ENCODE data around the gene PROM1.

The PROM1 gene

DNA sequence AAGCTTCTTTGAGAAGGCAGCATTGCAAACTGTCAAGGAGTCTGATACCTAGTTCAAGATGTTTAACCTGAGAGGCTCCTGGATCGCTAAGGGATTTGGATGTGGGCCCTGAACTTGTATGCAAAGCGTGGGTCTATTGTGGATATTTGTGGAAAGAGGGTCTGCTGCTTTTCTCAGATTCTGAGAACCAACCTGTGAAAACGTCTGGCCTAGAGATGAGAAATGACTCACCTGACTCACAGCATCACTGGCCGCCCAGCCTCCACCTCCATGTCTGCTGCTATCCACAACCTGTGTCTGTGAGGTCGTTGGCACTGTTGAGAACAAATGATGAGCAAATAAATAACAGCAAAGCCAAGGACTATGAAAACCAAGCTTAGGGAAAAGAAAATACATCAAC, 33.3 kb upstream of the PROM1 start:
- Histone ChIP-seq H3K9me3 (ENCODE audit: control insufficient read depth, insufficient read depth, low read depth, low read length) (no peaks in the 10 kb centered on the region), H3K27ac (ENCODE audit: extremely low read depth, low read depth, low read length) (no peak overlapping the region), H3K4me1 (ENCODE audit: control insufficient read depth, insufficient read depth, low read length) (no peaks in the 10 kb centered on the region), H3K36me3 (ENCODE audit: control insufficient read depth in 2 of 2, insufficient read depth in 1 of 2, low read length in 2 of 2) (no peaks in the 10 kb centered on the region), H3K4me3 (ENCODE audit: low read depth, low read length) (no peak overlapping the region)
- POLR2A ChIA-PET, result no interaction called here
- TF ChIP-seq YY2 (tag by site-specific recombination; IDR thresholded peaks at IDR 0.05) (no peak), IKZF3 (tag by site-specific recombination; IDR thresholded peaks at IDR 0.05) (no peak), ZNF423 (tag by site-specific recombination; IDR thresholded peaks at IDR 0.05) (no peak), ZNF133 (tag by site-specific recombination; IDR thresholded peaks at IDR 0.05) (no peak), ZNF324 (tag by site-specific recombination; IDR thresholded peaks at IDR 0.05) (no peak), ZNF394 (tag by site-specific recombination; IDR thresholded peaks at IDR 0.05; ENCODE audit: borderline replicate concordance) (no peak), ZNF555 (tag by site-specific recombination; conservative IDR thresholded peaks at IDR 0.05) (no peak), ZBTB7A (tag by site-specific recombination; IDR thresholded peaks at IDR 0.05; ENCODE audit: low read depth) (no peak)
- TF ChIP-seq, protein P1, sequence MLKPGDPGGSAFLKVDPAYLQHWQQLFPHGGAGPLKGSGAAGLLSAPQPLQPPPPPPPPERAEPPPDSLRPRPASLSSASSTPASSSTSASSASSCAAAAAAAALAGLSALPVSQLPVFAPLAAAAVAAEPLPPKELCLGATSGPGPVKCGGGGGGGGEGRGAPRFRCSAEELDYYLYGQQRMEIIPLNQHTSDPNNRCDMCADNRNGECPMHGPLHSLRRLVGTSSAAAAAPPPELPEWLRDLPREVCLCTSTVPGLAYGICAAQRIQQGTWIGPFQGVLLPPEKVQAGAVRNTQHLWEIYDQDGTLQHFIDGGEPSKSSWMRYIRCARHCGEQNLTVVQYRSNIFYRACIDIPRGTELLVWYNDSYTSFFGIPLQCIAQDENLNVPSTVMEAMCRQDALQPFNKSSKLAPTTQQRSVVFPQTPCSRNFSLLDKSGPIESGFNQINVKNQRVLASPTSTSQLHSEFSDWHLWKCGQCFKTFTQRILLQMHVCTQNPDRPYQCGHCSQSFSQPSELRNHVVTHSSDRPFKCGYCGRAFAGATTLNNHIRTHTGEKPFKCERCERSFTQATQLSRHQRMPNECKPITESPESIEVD (tag by site-specific recombination; IDR thresholded peaks at IDR 0.05), result no peak
- TF ChIP-seq, protein P2, sequence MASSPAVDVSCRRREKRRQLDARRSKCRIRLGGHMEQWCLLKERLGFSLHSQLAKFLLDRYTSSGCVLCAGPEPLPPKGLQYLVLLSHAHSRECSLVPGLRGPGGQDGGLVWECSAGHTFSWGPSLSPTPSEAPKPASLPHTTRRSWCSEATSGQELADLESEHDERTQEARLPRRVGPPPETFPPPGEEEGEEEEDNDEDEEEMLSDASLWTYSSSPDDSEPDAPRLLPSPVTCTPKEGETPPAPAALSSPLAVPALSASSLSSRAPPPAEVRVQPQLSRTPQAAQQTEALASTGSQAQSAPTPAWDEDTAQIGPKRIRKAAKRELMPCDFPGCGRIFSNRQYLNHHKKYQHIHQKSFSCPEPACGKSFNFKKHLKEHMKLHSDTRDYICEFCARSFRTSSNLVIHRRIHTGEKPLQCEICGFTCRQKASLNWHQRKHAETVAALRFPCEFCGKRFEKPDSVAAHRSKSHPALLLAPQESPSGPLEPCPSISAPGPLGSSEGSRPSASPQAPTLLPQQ (tag by site-specific recombination; IDR thresholded peaks at IDR 0.05), result no peak
- CTCF ChIA-PET, result no interaction called here

DNA sequence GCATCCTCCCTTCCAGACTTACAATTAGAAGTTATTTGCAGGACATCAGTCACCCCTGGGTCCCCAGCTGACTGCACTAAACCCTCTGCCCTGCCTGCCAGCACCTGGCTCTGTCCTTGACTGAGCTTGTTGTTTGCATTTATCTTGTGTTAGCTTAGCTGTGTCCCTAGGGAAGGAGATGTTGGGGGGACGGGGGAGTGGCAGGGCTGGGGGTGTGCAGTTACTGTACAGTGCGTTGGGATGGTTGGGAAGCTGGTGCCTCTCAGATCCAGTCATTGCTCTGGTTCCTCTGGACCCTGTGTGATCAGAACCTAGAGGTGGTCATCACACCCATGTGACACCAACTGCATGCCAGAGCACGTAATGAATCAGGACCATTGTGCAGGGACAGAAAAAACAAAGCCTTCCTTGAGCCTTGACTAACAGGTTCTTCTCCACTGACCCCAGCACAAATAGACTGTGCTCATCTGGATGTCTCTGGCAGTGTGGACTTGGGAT, 32.7 kb upstream of the PROM1 start:
- H3K27ac ChIP-seq (ENCODE audit: extremely low read depth, low read depth, low read length), result no peak overlapping the region
- TF ChIP-seq ZNF626 (tag by site-specific recombination; IDR thresholded peaks at IDR 0.05) (no peak), ZXDB (tag by site-specific recombination; IDR thresholded peaks at IDR 0.05) (no peak), ZNF768 (tag by site-specific recombination; IDR thresholded peaks at IDR 0.05) (no peak), RBAK (tag by site-specific recombination; IDR thresholded peaks at IDR 0.05) (no peak), ZNF24 (tag by site-specific recombination; IDR thresholded peaks at IDR 0.05) (no peak), ZFP3 (tag by site-specific recombination; IDR thresholded peaks at IDR 0.05; ENCODE audit: low read depth) (no peak), ZNF837 (tag by site-specific recombination; IDR thresholded peaks at IDR 0.05) (no peak), ZNF140 (tag by site-specific recombination; IDR thresholded peaks at IDR 0.05) (no peak)
- TF ChIP-seq, protein P3, sequence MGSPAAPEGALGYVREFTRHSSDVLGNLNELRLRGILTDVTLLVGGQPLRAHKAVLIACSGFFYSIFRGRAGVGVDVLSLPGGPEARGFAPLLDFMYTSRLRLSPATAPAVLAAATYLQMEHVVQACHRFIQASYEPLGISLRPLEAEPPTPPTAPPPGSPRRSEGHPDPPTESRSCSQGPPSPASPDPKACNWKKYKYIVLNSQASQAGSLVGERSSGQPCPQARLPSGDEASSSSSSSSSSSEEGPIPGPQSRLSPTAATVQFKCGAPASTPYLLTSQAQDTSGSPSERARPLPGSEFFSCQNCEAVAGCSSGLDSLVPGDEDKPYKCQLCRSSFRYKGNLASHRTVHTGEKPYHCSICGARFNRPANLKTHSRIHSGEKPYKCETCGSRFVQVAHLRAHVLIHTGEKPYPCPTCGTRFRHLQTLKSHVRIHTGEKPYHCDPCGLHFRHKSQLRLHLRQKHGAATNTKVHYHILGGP (tag by site-specific recombination; IDR thresholded peaks at IDR 0.05), result no peak
- TF ChIP-seq, protein P4, sequence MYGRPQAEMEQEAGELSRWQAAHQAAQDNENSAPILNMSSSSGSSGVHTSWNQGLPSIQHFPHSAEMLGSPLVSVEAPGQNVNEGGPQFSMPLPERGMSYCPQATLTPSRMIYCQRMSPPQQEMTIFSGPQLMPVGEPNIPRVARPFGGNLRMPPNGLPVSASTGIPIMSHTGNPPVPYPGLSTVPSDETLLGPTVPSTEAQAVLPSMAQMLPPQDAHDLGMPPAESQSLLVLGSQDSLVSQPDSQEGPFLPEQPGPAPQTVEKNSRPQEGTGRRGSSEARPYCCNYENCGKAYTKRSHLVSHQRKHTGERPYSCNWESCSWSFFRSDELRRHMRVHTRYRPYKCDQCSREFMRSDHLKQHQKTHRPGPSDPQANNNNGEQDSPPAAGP (tag by site-specific recombination; IDR thresholded peaks at IDR 0.05), result no peak
- TF ChIP-seq, protein P5, sequence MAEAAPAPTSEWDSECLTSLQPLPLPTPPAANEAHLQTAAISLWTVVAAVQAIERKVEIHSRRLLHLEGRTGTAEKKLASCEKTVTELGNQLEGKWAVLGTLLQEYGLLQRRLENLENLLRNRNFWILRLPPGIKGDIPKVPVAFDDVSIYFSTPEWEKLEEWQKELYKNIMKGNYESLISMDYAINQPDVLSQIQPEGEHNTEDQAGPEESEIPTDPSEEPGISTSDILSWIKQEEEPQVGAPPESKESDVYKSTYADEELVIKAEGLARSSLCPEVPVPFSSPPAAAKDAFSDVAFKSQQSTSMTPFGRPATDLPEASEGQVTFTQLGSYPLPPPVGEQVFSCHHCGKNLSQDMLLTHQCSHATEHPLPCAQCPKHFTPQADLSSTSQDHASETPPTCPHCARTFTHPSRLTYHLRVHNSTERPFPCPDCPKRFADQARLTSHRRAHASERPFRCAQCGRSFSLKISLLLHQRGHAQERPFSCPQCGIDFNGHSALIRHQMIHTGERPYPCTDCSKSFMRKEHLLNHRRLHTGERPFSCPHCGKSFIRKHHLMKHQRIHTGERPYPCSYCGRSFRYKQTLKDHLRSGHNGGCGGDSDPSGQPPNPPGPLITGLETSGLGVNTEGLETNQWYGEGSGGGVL (tag by site-specific recombination; IDR thresholded peaks at IDR 0.05), result no peak
- TF ChIP-seq, protein P6, sequence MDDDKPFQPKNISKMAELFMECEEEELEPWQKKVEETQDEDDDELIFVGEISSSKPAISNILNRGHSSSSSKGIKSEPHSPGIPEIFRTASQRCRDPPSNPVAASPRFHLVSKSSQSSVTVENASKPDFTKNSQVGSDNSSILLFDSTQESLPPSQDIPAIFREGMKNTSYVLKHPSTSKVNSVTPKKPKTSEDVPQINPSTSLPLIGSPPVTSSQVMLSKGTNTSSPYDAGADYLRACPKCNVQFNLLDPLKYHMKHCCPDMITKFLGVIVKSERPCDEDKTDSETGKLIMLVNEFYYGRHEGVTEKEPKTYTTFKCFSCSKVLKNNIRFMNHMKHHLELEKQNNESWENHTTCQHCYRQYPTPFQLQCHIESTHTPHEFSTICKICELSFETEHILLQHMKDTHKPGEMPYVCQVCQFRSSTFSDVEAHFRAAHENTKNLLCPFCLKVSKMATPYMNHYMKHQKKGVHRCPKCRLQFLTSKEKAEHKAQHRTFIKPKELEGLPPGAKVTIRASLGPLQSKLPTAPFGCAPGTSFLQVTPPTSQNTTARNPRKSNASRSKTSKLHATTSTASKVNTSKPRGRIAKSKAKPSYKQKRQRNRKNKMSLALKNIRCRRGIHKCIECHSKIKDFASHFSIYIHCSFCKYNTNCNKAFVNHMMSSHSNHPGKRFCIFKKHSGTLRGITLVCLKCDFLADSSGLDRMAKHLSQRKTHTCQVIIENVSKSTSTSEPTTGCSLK (tag by site-specific recombination; IDR thresholded peaks at IDR 0.05), result no peak
- POLR2A ChIA-PET, result no interaction called here
- no peaks in the 10 kb centered on the region for H3K36me3 ChIP-seq (ENCODE audit: control insufficient read depth in 2 of 2, insufficient read depth in 1 of 2, low read length in 2 of 2)
- CTCF ChIA-PET, result interaction anchor here (0.9 kb wide), 1 partner anchor 9 kb away, joined by 3 read pairs; no protein-coding TSS in a partner anchor
- H3K4me1 ChIP-seq (ENCODE audit: control insufficient read depth, insufficient read depth, low read length), result no peaks in the 10 kb centered on the region
- no peak overlapping the region for H3K4me3 ChIP-seq (ENCODE audit: low read depth, low read length)
- H3K9me3 ChIP-seq (ENCODE audit: control insufficient read depth, insufficient read depth, low read depth, low read length), result no peaks in the 10 kb centered on the region
